Posterior vena cava (tissue), 2 donors: Measurements from ENCODE around the gene KLK11. TPM values are rescaled to one million over a fixed set of nuclear protein-coding genes. Genes with fewer than 3 reads are reported as not detected.

ENCODE experiments used
- DNase-seq: peaks from one replicate; pipeline ENCODE4 v3.0.0-alpha.2; 2020; ENCODE audit warnings: low spot score
- intact Hi-C, 2 donors: fragments of 100-400 bp; cut with DNase I; formaldehyde crosslinking; loops; one replicate each; pipeline versions ENCODE4 v1.14.1 to v1.14.2; 2022 to 2023
- long read RNA-seq, 2 donors: library from polyadenylated mRNA; unstranded; transcript quantifications; one replicate each; pipeline ENCODE4 v2.0.0, GENCODE V29; 2020 to 2021
- total RNA-seq, 2 donors: library from RNA; stranded (reverse); fragmentation: NEBNext Ultra II Directional; extraction: Animal tissue kit (Norgen Biotek cat#: 25700); gene quantifications; one replicate each; pipeline ENCODE4 v1.2.1, GENCODE V29; 2021
- donor health status: DM: yes; HTN: yes; CAD: no.
- donor health status: DM: yes; HTN: yes; CAD: no.

KLK11 gene, protein sequence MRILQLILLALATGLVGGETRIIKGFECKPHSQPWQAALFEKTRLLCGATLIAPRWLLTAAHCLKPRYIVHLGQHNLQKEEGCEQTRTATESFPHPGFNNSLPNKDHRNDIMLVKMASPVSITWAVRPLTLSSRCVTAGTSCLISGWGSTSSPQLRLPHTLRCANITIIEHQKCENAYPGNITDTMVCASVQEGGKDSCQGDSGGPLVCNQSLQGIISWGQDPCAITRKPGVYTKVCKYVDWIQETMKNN
- total RNA-seq, result not detected
- long read RNA-seq, donor 1, result 0 reads
- long read RNA-seq, donor 2, result 0 reads

GRCh38 chr19:51026554-51026831 is at the start of gene KLK11:
Gene KLK11, minus strand, starts transcription at chr19:51026616. Its CDS starts 985 bp downstream, at chr19:51025631.
- no peak for DNase-seq
- intact Hi-C loops, result no loop called here

- intact Hi-C loops, result no loop called here
- no peak for DNase-seq
These were observed 49.6 kb upstream of the KLK11 start for GRCh38 chr19:51075998-51076397.

- intact Hi-C loops, result no loop called here
- DNase-seq, result no peak
These were observed 44.6 kb upstream of the KLK11 start for GRCh38 chr19:51071095-51071405.

GRCh38 chr19:51070334-51071094 is 44.1 kb upstream of the KLK11 start:
- intact Hi-C loops, result no loop called here
- no peak for DNase-seq

DNA sequence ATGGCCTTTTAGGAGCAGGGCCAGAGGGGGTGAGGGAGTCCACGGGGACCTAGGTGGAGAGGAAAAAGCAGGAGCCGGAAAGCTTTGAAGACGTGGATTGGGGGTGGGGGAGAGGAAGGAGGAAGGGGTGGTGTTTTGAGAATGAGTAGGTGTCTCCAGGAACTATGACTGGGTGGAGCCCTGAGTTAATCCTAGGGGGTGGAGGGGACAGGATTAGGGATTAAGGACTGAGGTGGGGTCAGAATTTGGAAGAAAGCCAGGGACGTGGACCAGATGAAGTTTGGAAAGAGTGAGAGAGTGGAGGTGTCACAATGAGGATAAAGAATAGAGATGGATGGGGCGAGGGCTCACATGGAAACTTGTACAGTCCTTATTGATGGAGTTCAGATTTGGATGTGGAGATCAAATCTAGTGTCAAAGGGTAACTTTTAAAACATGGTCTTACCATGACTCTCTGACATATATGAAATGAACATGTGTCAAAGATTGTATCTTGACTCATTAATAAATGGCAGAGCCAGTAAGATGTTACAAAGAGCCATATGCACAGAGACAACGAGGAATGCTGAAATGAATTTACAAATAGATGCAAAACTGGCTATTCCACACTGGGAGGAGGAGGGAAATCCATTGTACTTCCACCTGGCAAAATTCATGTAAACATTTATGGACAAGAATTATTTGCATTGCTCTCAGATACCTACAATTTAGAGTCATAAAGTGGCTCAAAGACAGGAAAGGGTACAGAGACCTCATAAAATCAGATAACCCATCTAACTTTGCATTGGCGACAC is 40.2 kb upstream of the KLK11 start:
- no peak for DNase-seq
- intact Hi-C loops, result no loop called here

GRCh38 chr19:51065221-51065960 is 39.0 kb upstream of the KLK11 start:
- intact Hi-C loops, result no loop called here
- DNase-seq, result no peak

GRCh38 chr19:51064534-51065220 is 38.3 kb upstream of the KLK11 start, which contains the start of gene KLK13:
Gene KLK13, minus strand, starts transcription at chr19:51065092. Its CDS starts 25 bp downstream, at chr19:51065067.
- no peak for DNase-seq
- intact Hi-C loops, result no loop called here

GRCh38 chr19:51063664-51064063 is 37.2 kb upstream of the KLK11 start:
- no peak for DNase-seq
- intact Hi-C loops, result no loop called here

- intact Hi-C loops, result no loop called here
- no peak for DNase-seq
These were observed 34.6 kb upstream of the KLK11 start for GRCh38 chr19:51060973-51061372.

DNA sequence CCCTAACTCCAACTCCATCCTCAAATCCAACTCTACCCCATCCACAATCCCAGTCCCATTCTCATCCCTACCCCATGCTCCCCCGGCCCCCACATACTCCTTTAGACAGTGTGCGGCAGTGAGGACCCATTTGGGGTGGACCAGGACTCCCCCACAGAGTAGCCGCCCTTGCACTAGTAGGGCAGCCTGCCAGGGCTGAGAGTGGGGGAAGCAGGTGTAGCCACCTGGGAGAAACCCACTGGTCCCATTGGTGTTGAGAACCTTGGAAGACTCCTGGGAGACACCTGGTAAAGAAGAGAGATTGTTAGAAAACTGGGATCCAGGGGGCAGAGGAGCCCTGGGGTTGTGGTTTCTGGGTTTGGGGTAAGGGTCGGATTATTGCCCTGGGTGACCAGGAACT is 33.9 kb upstream of the KLK11 start:
- no peak for DNase-seq
- intact Hi-C loops, result no loop called here

DNA sequence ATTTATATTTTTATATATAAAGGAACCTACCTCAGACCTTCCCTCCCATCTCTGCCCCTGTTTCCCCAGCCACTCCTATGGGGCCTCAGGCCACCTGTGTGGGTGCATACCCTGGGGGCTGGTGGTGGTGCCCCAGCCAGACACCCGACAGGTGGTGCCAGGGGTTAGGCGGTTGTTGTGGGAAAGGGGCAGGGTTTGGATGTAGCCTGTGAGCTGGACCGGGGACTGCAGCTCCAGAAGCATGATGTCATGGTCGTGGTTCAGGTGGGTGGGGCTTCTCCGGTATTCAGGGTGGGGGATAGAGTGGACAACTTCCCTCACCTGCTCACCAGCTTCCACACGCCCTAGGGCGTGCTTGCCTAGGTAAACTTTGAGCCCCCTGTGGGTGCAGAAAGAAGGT is 33.3 kb upstream of the KLK11 start:
- intact Hi-C loops, result no loop called here
- DNase-seq, result no peak

- no peak for DNase-seq
These were observed 29.4 kb upstream of the KLK11 start for GRCh38 chr19:51055866-51056265.

DNA sequence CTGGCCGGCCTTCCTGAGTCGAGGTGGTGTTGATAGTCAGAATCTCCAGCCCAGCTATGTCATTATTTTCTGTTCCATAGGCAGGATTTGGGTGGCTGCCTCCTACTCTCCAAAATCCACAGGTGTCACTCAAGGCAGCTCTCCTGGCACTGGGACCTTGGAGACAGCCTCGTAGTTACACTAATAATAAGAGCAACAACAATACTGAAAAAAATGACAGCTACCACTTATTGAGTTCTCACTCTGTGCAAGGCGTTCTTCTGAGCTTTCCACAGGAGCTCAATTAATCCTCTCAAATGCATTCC is 20.6 kb upstream of the KLK11 start:
- intact Hi-C loops, result no loop called here

More at GRCh38 chr19:51055866-51056265, 29.4 kb upstream of the KLK11 start:
- intact Hi-C loops, result no loop called here

GRCh38 chr19:51044327-51044726 is 17.9 kb upstream of the KLK11 start:
- no peak for DNase-seq
- intact Hi-C loops, result no loop called here

More for the DNA sequence above, 20.6 kb upstream of the KLK11 start:
- no peak for DNase-seq

GRCh38 chr19:51043497-51043896 is 17.1 kb upstream of the KLK11 start:
- no peak for DNase-seq
- intact Hi-C loops, result no loop called here

GRCh38 chr19:51040151-51040550 is 13.7 kb upstream of the KLK11 start:
- intact Hi-C loops, result no loop called here

GRCh38 chr19:51036519-51036918 is 10.1 kb upstream of the KLK11 start:
- intact Hi-C loops, result loop anchor here in 1 of 2 donors (10.0 kb wide), 1 partner anchor 1212 kb away; no protein-coding TSS in a partner anchor
- no peak for DNase-seq

More at GRCh38 chr19:51040151-51040550, 13.7 kb upstream of the KLK11 start:
- DNase-seq, result no peak

DNA sequence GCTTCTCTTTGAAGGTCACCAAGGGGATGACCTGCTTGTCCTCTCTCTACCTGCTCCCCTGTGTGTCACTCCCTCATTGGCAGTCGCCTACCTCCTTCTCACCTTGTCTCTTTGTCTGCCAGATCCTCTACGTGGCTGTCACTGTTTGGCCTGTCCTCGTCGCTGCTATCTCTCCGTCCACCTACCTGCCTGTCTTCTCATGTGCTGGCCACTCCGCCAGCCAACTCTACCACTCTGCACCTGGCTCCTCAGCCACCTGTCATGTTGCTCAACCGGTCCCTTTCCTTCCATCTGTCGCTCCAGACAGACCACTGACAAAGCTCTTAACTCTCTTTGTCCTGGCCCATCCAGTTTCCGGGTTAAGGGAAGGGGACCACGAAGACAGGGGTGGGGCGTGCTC is 8.3 kb upstream of the KLK11 start, which contains the start of gene KLK12:
KLK12 (minus strand) TSS at position 299 of the 400 bp plus-strand sequence. CDS start 381 bp downstream, outside the sequence.
- no peak for DNase-seq
- intact Hi-C loops, result loop anchor here in 1 of 2 donors (10.0 kb wide), 1 partner anchor 1210 kb away; no protein-coding TSS in a partner anchor

GRCh38 chr19:51031880-51032225 is 5.4 kb upstream of the KLK11 start:
- DNase-seq, result no peak
- intact Hi-C loops, result loop anchor here in 1 of 2 donors (10.0 kb wide), 1 partner anchor 1207 kb away; no protein-coding TSS in a partner anchor
